Smooth muscle cell (in vitro differentiated cells): Measurements from ENCODE around the gene ZNF835. TPM values are rescaled to one million over a fixed set of nuclear protein-coding genes. Genes with fewer than 3 reads are reported as not detected.
"Not testable (repeated sequence)": the region's sequence is repeated elsewhere in the genome, so short reads cannot be mapped to it uniquely, and the experiment has no call there.

Experiments used
- DNase-seq: peaks from one replicate; lab custom pipeline; 2025; ENCODE audit not compliant: unreplicated experiment; lab: John Stamatoyannopoulos, UW
- H2AFZ ChIP-seq: fragments of 200-600 bp; sonication (generic); 2 replicates; pipeline ENCODE4 v1.6.0; 2016; ENCODE audit warnings: antibody characterized with exemption, low read depth, mild to moderate bottlenecking
- H3F3A ChIP-seq: fragments of 200-600 bp; sonication (generic); 2 replicates; pipeline ENCODE4 v1.6.0; 2017; ENCODE audit warnings: antibody characterized with exemption, low read depth
- H3K27ac ChIP-seq: fragments of 200-600 bp; sonication (generic); 2 replicates; pipeline ENCODE4 v1.5.1; 2016; ENCODE audit warnings: low read depth, mild to moderate bottlenecking
- H3K27me3 ChIP-seq: fragments of 200-600 bp; sonication (generic); 2 replicates; pipeline ENCODE4 v1.6.1; 2016; ENCODE audit warnings: low read depth, mild to moderate bottlenecking
- H3K36me3 ChIP-seq: fragments of 200-600 bp; sonication (generic); 2 replicates; pipeline ENCODE4 v1.5.1; 2016; ENCODE audit warnings: low read depth
- H3K4me1 ChIP-seq: fragments of 200-600 bp; sonication (generic); 2 replicates; pipeline ENCODE4 v1.5.1; 2016; ENCODE audit warnings: low read depth
- H3K4me2 ChIP-seq: fragments of 200-600 bp; sonication (generic); 2 replicates; pipeline ENCODE4 v1.6.0; 2016; ENCODE audit warnings: mild to moderate bottlenecking
- H3K4me3 ChIP-seq: fragments of 200-600 bp; sonication (generic); 2 replicates; pipeline ENCODE4 v1.5.1; 2016; ENCODE audit warnings: mild to moderate bottlenecking
- H3K79me2 ChIP-seq: fragments of 200-600 bp; sonication (generic); 2 replicates; pipeline ENCODE4 v1.6.0; 2016; ENCODE audit warnings: low read depth, mild to moderate bottlenecking
- H3K9ac ChIP-seq: fragments of 200-600 bp; sonication (generic); 2 replicates; pipeline ENCODE4 v1.6.0; 2016; ENCODE audit warnings: low read depth
- H3K9me3 ChIP-seq: fragments of 200-600 bp; sonication (generic); replicated peaks from 2 replicates; pipeline ENCODE4 v1.5.1; 2016; ENCODE audit warnings: low read depth
- H4K20me1 ChIP-seq: fragments of 200-600 bp; sonication (generic); 2 replicates; pipeline ENCODE4 v1.6.0; 2016; ENCODE audit warnings: low read depth
- WGBS: methylation state at CpG from one replicate; pipeline ENCODE4 v1.1.7; 2016; ENCODE audit warnings: low lambda C conversion rate; 5-methylcytosine and 5-hydroxymethylcytosine counted together
- polyA plus RNA-seq: library from polyadenylated mRNA; unstranded; fragments of >200 nt; fragmentation: Nextera tagmentation; extraction: Ambion mirVana; gene quantifications from 2 replicates; pipeline ENCODE4 v1.2.1, GENCODE V29; 2016
- total RNA-seq: library from RNA; depleted of rRNA; stranded (reverse); fragments of >200 nt; gene quantifications from 2 replicates; pipeline ENCODE4 v1.2.3, GENCODE V29; 2014
- TF ChIP-seq, protein P1 (sequence below): fragments of 200-600 bp; sonication (generic); IDR thresholded peaks from 2 replicates; pipeline ENCODE4 v1.5.1; 2017; ENCODE audit warnings: borderline replicate concordance, mild to moderate bottlenecking, antibody characterized with exemption; ENCODE audit not compliant: insufficient read depth, poor library complexity, severe bottlenecking

The ZNF835 gene
- total and polyA plus RNA-seq, 2 experiments from 2014 or later = not detected

DNA sequence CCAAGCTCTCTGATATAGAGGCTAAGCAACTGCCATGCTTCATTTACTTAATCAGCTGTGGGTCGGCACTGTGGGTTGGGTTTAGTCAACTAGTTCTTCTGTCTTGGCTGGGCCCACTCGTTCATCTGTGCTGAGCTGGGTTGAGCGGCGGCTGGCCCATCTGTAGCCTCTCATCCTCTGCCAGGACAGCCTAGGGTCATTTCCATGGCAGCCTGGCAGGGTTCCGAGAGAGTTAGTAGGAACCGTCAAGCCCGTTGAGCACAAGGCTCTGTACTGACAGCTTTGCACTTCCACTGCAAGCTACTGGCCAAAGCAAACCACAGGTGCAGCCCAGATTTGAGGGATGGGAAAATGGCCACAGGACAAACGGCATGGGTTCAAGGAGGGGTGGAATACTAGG, 6.6 kb upstream of the ZNF835 start:
- H3K9me3 ChIP-seq = peaks cover 11% of the 10 kb centered on the region
- H2AFZ ChIP-seq = no peak overlapping the region
- no peak overlapping the region for H3K4me3 ChIP-seq
- H3K4me1 ChIP-seq = no peaks in the 10 kb centered on the region
- H3K27me3 ChIP-seq = no peaks in the 10 kb centered on the region
- no peaks in the 10 kb centered on the region for H4K20me1 ChIP-seq
- 82% methylated on average over 8 of the region's 8 CpGs for WGBS
- TF ChIP-seq, protein P1, sequence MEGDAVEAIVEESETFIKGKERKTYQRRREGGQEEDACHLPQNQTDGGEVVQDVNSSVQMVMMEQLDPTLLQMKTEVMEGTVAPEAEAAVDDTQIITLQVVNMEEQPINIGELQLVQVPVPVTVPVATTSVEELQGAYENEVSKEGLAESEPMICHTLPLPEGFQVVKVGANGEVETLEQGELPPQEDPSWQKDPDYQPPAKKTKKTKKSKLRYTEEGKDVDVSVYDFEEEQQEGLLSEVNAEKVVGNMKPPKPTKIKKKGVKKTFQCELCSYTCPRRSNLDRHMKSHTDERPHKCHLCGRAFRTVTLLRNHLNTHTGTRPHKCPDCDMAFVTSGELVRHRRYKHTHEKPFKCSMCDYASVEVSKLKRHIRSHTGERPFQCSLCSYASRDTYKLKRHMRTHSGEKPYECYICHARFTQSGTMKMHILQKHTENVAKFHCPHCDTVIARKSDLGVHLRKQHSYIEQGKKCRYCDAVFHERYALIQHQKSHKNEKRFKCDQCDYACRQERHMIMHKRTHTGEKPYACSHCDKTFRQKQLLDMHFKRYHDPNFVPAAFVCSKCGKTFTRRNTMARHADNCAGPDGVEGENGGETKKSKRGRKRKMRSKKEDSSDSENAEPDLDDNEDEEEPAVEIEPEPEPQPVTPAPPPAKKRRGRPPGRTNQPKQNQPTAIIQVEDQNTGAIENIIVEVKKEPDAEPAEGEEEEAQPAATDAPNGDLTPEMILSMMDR = no peak
- H3K27ac ChIP-seq = no peak overlapping the region
- no peak overlapping the region for H3K9ac ChIP-seq
- no peaks in the 10 kb centered on the region for H3K79me2 ChIP-seq
- H3F3A ChIP-seq = no peaks in the 10 kb centered on the region
- no peak overlapping the region for H3K4me2 ChIP-seq
- DNase-seq = no peak
- H3K36me3 ChIP-seq = no peaks in the 10 kb centered on the region

DNA sequence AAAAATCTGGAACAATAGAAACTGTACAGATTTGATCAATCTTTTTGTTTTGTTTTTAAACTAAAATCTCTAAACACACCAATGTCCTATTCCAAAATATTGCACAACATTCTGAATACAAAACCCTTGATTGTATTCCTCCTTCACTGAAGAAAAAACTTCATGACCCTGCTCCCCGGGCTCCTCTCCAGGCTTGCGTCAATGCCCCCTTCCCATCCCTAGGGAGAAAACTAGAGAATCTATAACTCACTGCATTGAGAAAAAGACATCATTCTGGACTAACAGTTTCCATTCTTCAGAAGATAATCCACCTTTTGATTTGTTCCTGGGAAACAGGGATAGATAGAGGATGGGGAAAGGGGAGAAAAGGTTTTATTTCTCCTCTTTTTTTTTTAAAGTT, 1.1 kb upstream of the ZNF835 start:
- not testable (repeated sequence) for H3K4me1 ChIP-seq, H3K4me3 ChIP-seq, H3K4me2 ChIP-seq

DNA sequence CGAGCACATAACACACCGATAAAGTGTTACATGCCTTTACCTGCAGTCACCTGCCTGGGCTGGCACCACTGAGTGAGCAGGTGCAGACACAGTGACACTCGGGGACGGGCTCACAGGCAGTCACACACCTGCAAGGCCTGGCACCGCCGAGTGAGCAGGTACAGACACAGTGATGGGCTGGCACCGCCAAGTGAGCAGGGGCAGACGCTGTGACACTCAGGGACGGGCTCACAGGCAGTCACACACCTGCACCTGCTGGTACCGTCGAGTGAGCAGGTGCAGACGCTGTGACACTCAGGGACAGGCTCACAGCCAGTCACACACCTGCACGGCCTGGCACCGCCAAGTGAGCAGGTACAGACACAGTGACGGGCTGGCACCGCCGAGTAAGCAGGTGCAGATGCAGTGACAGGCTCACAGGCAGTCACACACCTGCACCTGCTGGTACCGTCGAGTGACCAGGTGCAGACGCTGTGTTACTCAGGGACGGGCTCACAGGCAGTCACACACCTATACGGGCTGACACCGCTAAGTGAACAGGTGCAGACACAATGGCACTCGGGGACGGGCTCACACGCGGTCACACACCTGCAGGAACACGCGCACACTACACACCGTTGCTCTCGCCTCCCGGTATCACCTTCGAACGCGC, 470 bp downstream of the ZNF835 start:
- Histone ChIP-seq H3K4me3 (no peak overlapping the region), H4K20me1 (no peaks in the 10 kb centered on the region), H3F3A (no peaks in the 10 kb centered on the region), H3K4me1 (no peaks in the 10 kb centered on the region), H2AFZ (no peak overlapping the region), H3K79me2 (no peaks in the 10 kb centered on the region), H3K27me3 (no peaks in the 10 kb centered on the region), H3K9ac (no peak overlapping the region), H3K9me3 (no peaks in the 10 kb centered on the region), H3K4me2 (no peak overlapping the region), H3K36me3 (no peaks in the 10 kb centered on the region), H3K27ac (no peak overlapping the region)
- TF ChIP-seq, protein P1 = no peak
- no peak for DNase-seq
- 94% methylated on average over 35 of the region's 35 CpGs for WGBS

More for the DNA sequence above, 1.1 kb upstream of the ZNF835 start:
- not testable (repeated sequence) for H3K9me3 ChIP-seq, H3K36me3 ChIP-seq, DNase-seq, H3K9ac ChIP-seq, H3F3A ChIP-seq, H2AFZ ChIP-seq, H3K79me2 ChIP-seq, H3K27ac ChIP-seq, H4K20me1 ChIP-seq, H3K27me3 ChIP-seq
- WGBS = 90% methylated on average over 2 of the region's 2 CpGs

DNA sequence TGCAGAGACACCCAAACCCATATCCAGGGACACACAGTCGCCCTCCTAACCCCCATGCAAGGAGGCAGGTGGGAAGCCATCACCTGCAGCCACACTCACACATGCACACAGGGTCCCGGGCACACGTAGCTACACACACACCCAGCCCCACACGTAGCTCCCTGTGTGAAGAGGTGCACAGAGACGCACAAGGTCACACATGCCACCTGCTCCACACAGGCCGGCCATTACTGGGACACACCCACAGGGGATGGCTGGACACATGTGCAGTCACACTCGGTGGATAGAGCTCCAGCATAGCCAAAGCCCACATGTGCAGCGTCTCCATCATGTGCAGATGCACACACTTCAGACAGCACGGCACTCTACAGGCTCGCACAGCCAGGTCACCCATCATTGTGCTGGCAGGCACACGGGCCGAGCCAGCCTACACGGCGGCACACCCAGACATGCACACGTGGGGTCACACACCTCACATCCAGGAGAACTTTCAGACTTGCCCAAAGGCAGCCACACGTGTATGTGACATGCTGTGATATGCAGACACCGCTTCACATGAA, 1.1 kb downstream of the ZNF835 start:
- Histone ChIP-seq H2AFZ (no peak overlapping the region), H3K27ac (no peak overlapping the region), H3K79me2 (no peaks in the 10 kb centered on the region), H3F3A (no peaks in the 10 kb centered on the region), H3K36me3 (no peaks in the 10 kb centered on the region), H3K27me3 (no peaks in the 10 kb centered on the region), H3K9ac (no peak overlapping the region), H4K20me1 (no peaks in the 10 kb centered on the region), H3K4me3 (no peak overlapping the region), H3K4me1 (no peaks in the 10 kb centered on the region), H3K9me3 (no peaks in the 10 kb centered on the region), H3K4me2 (no peak overlapping the region)
- TF ChIP-seq, protein P1 = no peak
- 83% methylated on average over 17 of the region's 17 CpGs for WGBS
- no peak for DNase-seq
